Skeletal muscle satellite cell (primary cell): Measurements from ENCODE around the gene CABP7.

Source experiments
- H3K27me3 ChIP-seq: 2 replicates; pipeline ENCODE4 v1.7.0; 2013; ENCODE audit warnings: low read length; ENCODE audit not compliant: control insufficient read depth, insufficient read depth
- H3K36me3 ChIP-seq: 2 replicates; pipeline ENCODE4 v1.7.0; 2013; ENCODE audit warnings: mild to moderate bottlenecking, control low read depth, low read length; ENCODE audit not compliant: insufficient read depth
- H3K4me1 ChIP-seq: 2 replicates; pipeline ENCODE4 v1.7.0; 2013; ENCODE audit warnings: low read length; ENCODE audit not compliant: control insufficient read depth, insufficient read depth
- H3K4me2 ChIP-seq: 2 replicates; pipeline ENCODE4 v1.7.0; 2013; ENCODE audit warnings: mild to moderate bottlenecking, low read length
- H3K4me3 ChIP-seq: 2 replicates; pipeline ENCODE4 v1.7.0; 2013; ENCODE audit warnings: low read length
- H3K9ac ChIP-seq: 2 replicates; pipeline ENCODE4 v1.7.0; 2013; ENCODE audit warnings: mild to moderate bottlenecking, low read depth, low read length, moderate library complexity
- H3K9me3 ChIP-seq: replicated peaks from 2 replicates; pipeline ENCODE4 v1.7.0; 2013; ENCODE audit warnings: mild to moderate bottlenecking, control low read depth, low read length

The CABP7 gene

GRCh38 chr22:29692327-29692640 is 27.5 kb upstream of the CABP7 start:
- H3K9ac ChIP-seq, result no peak overlapping the region
- H3K4me1 ChIP-seq, result peaks cover 46% of the 10 kb centered on the region
- H3K27me3 ChIP-seq, result no peaks in the 10 kb centered on the region
- H3K4me2 ChIP-seq, result no peak overlapping the region
- H3K4me3 ChIP-seq, result no peak overlapping the region
- no peaks in the 10 kb centered on the region for H3K9me3 ChIP-seq
- peaks cover 47% of the 10 kb centered on the region for H3K36me3 ChIP-seq

DNA sequence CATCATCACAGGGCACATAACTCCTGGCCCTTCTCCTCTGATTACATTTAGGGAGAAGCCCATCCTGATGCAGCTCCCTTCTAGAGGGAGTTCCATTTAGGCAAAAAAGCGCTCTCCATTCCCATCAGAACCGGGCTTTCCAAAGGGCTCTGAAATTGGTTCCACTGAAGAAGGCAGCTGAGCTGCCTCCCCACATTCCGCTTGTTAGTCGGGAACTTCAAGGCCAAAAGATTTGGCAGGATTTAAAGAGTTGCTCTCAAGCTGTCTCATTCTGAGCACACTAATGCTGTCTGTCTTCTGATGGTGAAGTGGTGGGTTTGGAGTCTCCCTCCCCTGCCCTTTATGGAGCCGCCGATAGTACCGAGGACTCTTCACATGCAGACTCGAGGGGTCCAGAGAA is 26.6 kb upstream of the CABP7 start:
- Histone ChIP-seq H3K9ac (no peak overlapping the region), H3K36me3 (peaks cover 50% of the 10 kb centered on the region), H3K4me3 (no peak overlapping the region), H3K4me1 (peaks cover 46% of the 10 kb centered on the region), H3K27me3 (no peaks in the 10 kb centered on the region), H3K4me2 (no peak overlapping the region), H3K9me3 (no peaks in the 10 kb centered on the region)

DNA sequence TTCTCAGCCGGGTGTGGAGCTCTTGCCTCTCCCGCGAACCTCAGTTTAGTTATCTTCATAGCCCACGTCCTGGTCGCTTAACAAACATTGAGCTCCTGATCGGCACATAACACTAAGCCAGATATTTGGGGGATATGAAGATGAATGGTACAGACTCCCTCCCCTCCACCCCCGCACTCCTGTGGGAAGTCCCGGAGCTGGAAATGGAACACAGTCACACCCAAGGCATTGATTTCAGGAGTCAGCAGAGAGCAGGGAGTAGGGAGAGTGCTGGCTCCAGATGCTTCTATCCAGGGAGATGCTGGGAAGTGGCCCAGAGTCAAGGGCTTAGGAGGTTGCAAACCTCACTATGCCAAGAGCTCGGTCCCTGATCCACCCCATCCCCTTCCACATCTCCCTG is 26.1 kb upstream of the CABP7 start:
- Histone ChIP-seq H3K4me2 (peak overlapping the region; percentile 22), H3K9ac (no peak overlapping the region), H3K36me3 (peaks cover 48% of the 10 kb centered on the region), H3K27me3 (no peaks in the 10 kb centered on the region), H3K4me1 (peaks cover 46% of the 10 kb centered on the region), H3K9me3 (no peaks in the 10 kb centered on the region), H3K4me3 (no peak overlapping the region)

GRCh38 chr22:29695129-29695926 is 24.5 kb upstream of the CABP7 start:
- Histone ChIP-seq H3K36me3 (peaks cover 48% of the 10 kb centered on the region), H3K27me3 (no peaks in the 10 kb centered on the region), H3K4me3 (no peak overlapping the region), H3K9me3 (no peaks in the 10 kb centered on the region), H3K9ac (peak overlapping the region; percentile 33), H3K4me2 (peak overlapping the region; percentile 18), H3K4me1 (peaks cover 40% of the 10 kb centered on the region)

DNA sequence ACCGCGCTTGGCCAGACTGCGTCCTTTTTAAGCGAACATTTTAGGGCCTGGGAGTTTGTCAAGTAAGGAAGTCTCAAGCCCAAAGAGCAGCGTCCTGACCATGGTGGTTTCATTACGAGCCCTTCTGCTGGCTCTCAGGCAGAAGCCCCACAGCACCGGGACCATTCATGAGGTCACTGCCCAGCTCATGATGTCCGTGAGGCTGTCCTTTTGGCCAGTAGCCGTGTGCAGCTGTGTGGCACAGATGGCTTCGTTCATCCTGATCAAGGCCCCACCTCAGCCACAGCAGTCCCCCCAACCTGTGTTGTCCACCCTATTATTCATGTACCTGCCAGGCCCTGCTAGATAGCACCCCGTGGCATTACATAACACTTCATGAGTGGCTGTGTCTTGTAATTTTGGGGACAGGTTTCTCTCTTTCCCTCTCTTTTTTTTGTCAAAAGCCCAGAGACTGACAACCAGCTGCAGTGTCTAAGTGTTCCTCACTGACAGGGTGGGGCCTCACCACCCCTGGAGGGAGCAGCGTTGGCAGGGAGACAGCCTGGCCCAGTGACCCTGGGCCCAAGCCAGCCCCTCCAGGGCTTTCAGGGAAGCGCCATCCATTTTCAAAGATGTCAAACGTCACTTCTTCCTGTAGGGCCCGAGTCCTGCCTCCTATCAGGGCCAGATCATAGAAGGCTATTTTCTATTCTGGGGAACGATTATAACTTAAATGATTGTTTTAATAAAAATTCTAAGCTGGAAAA is 21.8 kb upstream of the CABP7 start:
- Histone ChIP-seq H3K9me3 (no peaks in the 10 kb centered on the region), H3K27me3 (no peaks in the 10 kb centered on the region), H3K9ac (no peak overlapping the region), H3K4me3 (no peak overlapping the region), H3K4me1 (peaks cover 56% of the 10 kb centered on the region), H3K36me3 (peaks cover 33% of the 10 kb centered on the region), H3K4me2 (no peak overlapping the region)

DNA sequence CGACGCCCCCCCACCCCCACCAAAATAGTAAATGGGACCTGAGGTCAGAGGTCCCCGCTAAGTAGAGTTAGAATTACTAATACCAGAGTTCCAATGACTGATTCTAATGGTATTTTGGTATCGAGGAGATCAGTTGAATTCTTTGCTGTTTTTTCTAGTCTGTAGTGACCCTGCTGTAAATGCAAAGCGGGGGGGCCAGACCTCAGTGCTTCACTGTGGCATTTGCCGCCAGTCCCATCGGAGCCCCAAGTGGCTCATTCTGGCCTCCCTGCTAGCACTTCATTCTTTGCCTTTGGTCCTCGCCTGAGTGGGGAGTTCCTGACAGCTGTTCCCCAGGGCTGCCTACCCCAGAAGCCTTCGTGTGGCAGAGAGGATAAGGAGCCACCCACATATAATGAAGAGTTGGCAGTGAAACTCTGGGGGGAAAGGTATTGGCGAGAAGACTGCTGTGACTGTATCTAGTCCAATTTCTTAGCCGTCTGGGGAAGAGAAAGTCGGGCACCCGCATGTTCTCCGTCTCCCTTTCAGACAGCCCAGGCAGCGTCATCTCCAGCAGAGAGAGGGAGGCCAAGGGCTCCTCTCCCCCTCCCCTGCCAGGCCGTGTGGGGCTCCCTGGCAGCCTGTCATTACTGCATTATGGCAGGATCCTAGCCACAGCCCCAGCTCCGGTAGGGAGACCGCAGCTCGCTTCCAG is 19.4 kb upstream of the CABP7 start:
- H3K4me3 ChIP-seq, result no peak overlapping the region

DNA sequence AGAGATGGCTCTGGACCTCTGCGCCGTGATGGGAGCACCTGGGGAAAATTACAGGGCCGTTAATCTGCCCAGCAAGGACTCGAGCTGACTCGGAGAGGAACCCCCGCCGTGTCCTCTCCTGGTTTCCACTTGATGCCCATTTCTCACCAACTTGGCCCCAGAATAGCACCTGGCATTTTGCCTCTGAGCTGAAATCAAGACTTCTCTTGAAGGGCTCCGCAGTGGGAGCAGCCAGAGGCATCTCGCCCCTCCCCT is 19.0 kb upstream of the CABP7 start:
- Histone ChIP-seq H3K4me1 (peaks cover 36% of the 10 kb centered on the region), H3K4me3 (no peak overlapping the region), H3K27me3 (no peaks in the 10 kb centered on the region), H3K9me3 (no peaks in the 10 kb centered on the region), H3K9ac (no peak overlapping the region), H3K36me3 (peaks cover 14% of the 10 kb centered on the region), H3K4me2 (peak overlapping the region; percentile 31)

More for the DNA sequence above, 19.4 kb upstream of the CABP7 start:
- Histone ChIP-seq H3K9ac (no peak overlapping the region), H3K36me3 (peaks cover 19% of the 10 kb centered on the region), H3K4me2 (peak overlapping the region; percentile 31), H3K4me1 (peaks cover 40% of the 10 kb centered on the region), H3K9me3 (no peaks in the 10 kb centered on the region), H3K27me3 (no peaks in the 10 kb centered on the region)

- H3K9ac ChIP-seq, result no peak overlapping the region
- H3K4me2 ChIP-seq, result no peak overlapping the region
- no peaks in the 10 kb centered on the region for H3K27me3 ChIP-seq
- no peaks in the 10 kb centered on the region for H3K9me3 ChIP-seq
- H3K4me1 ChIP-seq, result peaks cover 36% of the 10 kb centered on the region
- peaks cover 10% of the 10 kb centered on the region for H3K36me3 ChIP-seq
- no peak overlapping the region for H3K4me3 ChIP-seq
These were observed 18.4 kb upstream of the CABP7 start for GRCh38 chr22:29701155-29701999.

DNA sequence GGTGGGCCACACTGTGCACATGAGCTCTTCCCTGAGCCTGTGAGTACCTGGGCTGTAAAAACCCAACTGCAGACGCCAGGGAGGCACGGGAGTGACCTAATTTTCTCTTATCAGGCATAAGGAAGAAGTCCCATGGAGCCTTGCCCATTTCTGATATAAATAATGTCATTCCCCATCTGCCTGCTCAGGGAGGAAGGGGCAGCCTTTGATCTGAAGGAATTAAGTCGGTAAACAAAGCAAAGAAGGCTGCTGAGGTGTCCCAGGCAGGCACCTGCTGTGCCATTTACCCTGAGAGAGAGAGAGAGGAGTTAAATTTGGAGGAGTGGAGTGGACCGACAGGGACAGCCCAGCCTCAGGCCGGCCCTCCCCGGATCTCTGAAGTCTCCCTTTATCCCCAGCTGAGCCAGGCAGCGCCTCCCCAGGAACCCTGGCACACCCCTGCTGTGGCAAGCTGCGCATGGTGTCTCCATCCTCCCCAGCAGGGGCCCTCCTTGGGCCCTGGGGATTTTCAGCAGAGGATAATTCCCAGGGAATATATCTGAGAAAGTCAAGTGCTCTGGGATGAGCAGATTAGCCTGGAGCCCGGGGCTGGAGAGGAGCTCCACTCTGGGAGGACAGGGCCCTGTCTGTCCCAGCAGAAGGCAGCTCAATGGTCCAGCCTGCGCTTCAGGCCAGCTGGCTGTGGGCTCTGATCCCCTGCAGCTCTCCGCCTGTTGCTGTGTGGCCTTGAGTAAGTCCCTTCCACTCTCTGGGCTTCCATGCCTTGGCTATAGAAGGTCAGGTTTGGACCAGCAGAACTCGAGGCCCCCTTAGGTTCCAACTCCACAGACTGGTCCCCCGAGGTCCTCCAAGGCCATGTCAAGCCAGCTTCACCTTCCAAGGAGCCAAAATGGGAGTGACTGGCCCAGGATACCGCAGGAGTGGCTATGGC is 17.5 kb upstream of the CABP7 start:
- Histone ChIP-seq H3K4me2 (no peak overlapping the region), H3K27me3 (peaks cover 4% of the 10 kb centered on the region), H3K4me1 (peaks cover 36% of the 10 kb centered on the region), H3K9ac (no peak overlapping the region), H3K36me3 (peaks cover 7% of the 10 kb centered on the region), H3K4me3 (no peak overlapping the region), H3K9me3 (no peaks in the 10 kb centered on the region)

GRCh38 chr22:29702931-29703501 is 16.8 kb upstream of the CABP7 start:
- H3K36me3 ChIP-seq, result peaks cover 2% of the 10 kb centered on the region
- H3K4me1 ChIP-seq, result peaks cover 36% of the 10 kb centered on the region
- H3K9ac ChIP-seq, result no peak overlapping the region
- H3K4me2 ChIP-seq, result peak overlapping the region; percentile 21
- H3K4me3 ChIP-seq, result no peak overlapping the region
- H3K27me3 ChIP-seq, result peaks cover 9% of the 10 kb centered on the region
- H3K9me3 ChIP-seq, result no peaks in the 10 kb centered on the region
